Measurements from ENCODE around the gene PALLD. TPM values are rescaled to one million over a fixed set of nuclear protein-coding genes. Genes with fewer than 3 reads are reported as not detected.
A peak's percentile ranks its signal among the peaks of the same experiment; 100 is the strongest.

Gene PALLD
- total RNA-seq, 2 experiments from 2014 or later: 2.4 to 2.8 TPM

DNA sequence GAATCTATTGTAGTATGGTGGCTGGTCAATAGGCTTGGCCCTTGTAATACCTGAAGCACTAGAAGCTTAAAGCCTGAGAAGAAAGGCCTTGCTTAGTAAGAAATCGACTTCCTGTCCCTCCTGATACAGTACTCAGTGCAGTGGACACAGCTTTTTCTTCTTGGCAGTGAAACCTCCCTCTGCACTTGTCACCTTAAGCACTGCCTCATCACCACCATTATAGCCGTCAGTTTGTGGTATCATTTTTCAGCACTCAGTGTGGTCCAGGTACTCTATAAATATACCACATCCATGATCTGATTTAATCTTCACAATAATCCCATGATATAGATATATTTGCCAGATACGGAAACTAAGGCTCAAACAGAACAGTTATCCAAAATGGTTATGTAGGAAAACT lies 75.2 kb downstream of the PALLD start:
- Mint-ChIP-seq H3K27ac (no peak overlapping the region), H3K9me3 (peaks cover 3% of the 10 kb centered on the region), H3K4me1 (no peaks in the 10 kb centered on the region), H3K36me3 (ENCODE audit: low read depth) (no peaks in the 10 kb centered on the region), H3K4me3 (no peak overlapping the region), H3K27me3 (peaks cover 8% of the 10 kb centered on the region)
- POLR2A ChIA-PET: no interaction called here
- CTCF ChIA-PET: no interaction called here
- no peak for DNase-seq

DNA sequence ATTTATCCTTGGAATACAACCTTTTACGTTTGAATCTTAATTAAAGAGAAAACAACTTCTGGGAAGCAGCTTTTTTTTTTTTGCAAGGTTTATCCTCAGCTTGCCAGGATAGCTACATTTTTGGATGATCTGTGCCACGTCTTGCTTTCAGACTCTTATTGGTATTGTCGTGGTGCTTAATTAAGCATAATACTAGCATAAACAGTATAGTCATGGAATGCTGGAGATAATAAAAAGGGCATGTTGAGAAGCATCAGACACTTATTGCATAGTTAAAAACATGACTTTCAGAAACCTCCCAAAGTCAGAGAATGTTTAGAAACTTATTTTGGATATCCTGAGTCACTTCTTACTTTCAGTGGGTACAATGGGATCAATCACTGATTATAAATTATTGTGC lies 77.0 kb downstream of the PALLD start:
- H3K9me3 Mint-ChIP-seq: peaks cover 3% of the 10 kb centered on the region
- CTCF ChIA-PET: no interaction called here

DNA sequence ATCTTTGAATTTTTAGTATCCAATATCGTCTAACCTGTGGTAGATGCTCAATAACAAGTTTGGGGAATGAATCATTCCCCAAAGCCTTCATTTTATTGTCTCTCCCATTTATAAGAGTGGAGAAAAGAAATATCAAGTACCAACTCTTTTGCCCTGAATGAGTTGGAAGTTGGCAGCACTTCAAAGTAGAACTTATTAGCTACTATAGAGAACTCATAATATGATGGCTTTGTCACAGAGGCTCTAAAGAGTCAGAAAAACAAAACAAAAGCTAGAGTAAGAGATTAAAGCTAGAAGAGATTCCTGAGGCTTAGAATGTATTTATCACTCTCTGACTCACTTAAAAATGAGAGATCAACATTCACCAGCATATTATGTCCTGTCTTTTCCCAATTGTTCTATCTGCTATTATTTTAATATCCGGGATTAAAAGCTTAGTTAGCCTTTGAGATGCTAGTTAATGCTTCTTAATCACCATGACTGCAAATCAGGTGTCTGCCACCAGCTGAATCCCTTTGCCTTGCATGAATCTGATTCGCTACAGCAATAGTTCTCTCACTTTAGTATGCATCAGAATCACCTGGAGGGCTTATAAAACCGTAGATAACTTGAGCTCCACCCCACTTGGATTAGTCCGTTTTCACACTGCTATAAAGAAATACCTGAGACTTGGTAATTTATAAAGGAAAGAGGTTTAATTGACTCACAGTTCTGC lies 77.9 kb downstream of the PALLD start:
- Mint-ChIP-seq H3K9me3 (peaks cover 3% of the 10 kb centered on the region), H3K4me3 (no peak overlapping the region), H3K4me1 (no peaks in the 10 kb centered on the region)

More for the DNA sequence above, 77.0 kb downstream of the PALLD start:
- POLR2A ChIA-PET: no interaction called here
- DNase-seq: no peak
- no peak overlapping the region for H3K4me3 Mint-ChIP-seq
- H3K36me3 Mint-ChIP-seq (ENCODE audit: low read depth): no peaks in the 10 kb centered on the region
- peaks cover 8% of the 10 kb centered on the region for H3K27me3 Mint-ChIP-seq
- no peaks in the 10 kb centered on the region for H3K4me1 Mint-ChIP-seq
- H3K27ac Mint-ChIP-seq: no peak overlapping the region

DNA sequence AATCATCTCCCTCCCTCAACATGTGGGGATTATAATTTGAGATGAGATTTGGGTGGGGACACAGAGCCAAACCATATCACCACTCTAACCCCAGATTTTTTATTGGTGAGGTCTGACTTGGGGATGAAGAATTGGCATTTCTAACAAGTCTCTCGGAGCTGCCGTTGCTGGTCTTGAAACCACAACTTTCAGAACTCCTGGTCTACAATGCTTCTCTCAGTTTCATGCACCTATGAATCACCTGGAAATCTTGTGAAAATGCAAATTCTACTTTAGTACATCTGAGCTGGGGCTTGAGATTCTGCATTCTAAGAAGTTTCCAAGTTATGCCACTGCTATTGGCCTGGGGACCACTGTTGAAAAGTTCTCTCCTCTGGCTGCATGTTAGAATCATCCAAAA lies 78.6 kb downstream of the PALLD start:
- ChIA-PET POLR2A (no interaction called here), CTCF (no interaction called here)
- no peak for DNase-seq
- Mint-ChIP-seq H3K9me3 (peaks cover 3% of the 10 kb centered on the region), H3K27me3 (peaks cover 4% of the 10 kb centered on the region), H3K36me3 (ENCODE audit: low read depth) (no peaks in the 10 kb centered on the region), H3K27ac (no peak overlapping the region), H3K4me3 (no peak overlapping the region), H3K4me1 (no peaks in the 10 kb centered on the region)

More for the DNA sequence above, 77.9 kb downstream of the PALLD start:
- ChIA-PET CTCF (no interaction called here), POLR2A (no interaction called here)
- no peaks in the 10 kb centered on the region for H3K36me3 Mint-ChIP-seq (ENCODE audit: low read depth)
- DNase-seq: no peak
- no peak overlapping the region for H3K27ac Mint-ChIP-seq
- H3K27me3 Mint-ChIP-seq: peaks cover 5% of the 10 kb centered on the region

DNA sequence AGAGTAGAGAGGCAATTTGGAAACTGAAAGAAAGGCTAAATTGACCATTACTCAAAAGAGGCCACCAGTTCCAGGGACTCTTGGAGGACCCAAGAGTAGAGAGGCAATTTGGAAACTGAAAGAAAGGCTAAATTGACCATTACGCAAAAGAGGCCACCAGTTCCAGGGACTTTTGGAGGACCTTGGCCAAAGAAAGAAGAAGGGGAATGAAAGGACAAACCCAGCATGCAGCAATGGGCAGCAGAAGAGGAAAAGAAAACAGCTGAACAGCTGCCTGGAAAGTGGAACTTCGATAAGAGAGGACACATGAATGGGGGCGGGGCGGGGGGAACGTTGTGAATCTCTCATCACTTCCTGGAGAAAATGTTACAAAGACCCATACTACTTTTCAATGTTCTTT lies 80.8 kb downstream of the PALLD start:
- Mint-ChIP-seq H3K4me1 (no peaks in the 10 kb centered on the region), H3K9me3 (peaks cover 6% of the 10 kb centered on the region), H3K27me3 (peaks cover 21% of the 10 kb centered on the region), H3K4me3 (no peak overlapping the region), H3K27ac (no peak overlapping the region), H3K36me3 (ENCODE audit: low read depth) (no peaks in the 10 kb centered on the region)
- ChIA-PET CTCF (no interaction called here), POLR2A (no interaction called here)
- no peak for DNase-seq

DNA sequence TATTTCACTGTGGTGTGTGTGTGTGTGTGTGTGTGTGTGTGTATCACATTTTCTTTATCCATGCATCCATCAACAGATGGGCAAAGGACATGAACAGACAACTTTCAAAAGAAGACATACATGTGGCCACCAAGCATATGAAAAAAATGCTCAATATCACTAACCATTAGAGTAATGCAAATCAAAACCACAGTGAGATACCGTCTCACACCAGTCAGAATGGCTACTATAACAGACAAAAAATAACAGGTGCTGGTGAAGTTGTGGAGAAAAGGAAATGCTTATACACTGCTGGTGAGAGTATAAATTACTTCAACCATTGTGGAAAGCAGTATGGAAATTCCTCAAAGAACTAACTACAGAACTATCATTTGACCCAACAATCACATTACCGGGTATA lies 83.4 kb downstream of the PALLD start:
- no peak for DNase-seq
- H3K4me1 Mint-ChIP-seq: no peaks in the 10 kb centered on the region
- peaks cover 29% of the 10 kb centered on the region for H3K27me3 Mint-ChIP-seq
- ChIA-PET CTCF (interaction anchor here (0.9 kb wide), 1 partner anchor 430 kb away, joined by 4 read pairs; the partner anchor contains the start of gene CBR4), POLR2A (no interaction called here)
- no peak overlapping the region for H3K4me3 Mint-ChIP-seq
- H3K27ac Mint-ChIP-seq: no peak overlapping the region
- no peaks in the 10 kb centered on the region for H3K36me3 Mint-ChIP-seq (ENCODE audit: low read depth)
- H3K9me3 Mint-ChIP-seq: peaks cover 3% of the 10 kb centered on the region

DNA sequence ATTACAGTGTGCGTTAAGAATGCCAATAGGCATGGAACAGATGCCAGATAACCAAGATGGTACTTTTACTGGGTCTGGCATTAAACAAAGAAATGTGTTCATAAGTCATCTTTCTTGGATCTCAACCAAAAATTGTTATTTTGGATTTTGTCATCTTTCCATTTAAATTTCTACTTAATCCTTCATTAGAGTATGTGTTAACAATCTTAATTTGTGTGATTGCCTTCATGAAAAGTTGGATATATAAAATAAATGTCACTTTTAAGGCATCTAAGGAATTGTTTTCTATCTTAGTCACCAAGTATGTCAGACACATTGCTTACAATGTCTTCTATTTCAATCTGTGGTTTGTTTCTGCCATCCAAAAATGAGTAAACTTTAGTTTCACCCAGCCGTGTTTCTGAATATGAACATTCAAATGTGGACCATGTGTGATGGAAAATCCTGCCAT lies 87.5 kb downstream of the PALLD start:
- Mint-ChIP-seq H3K27ac (no peak overlapping the region), H3K36me3 (ENCODE audit: low read depth) (no peaks in the 10 kb centered on the region), H3K9me3 (peaks cover 3% of the 10 kb centered on the region), H3K27me3 (peaks cover 36% of the 10 kb centered on the region), H3K4me1 (no peaks in the 10 kb centered on the region), H3K4me3 (no peak overlapping the region)
- DNase-seq: no peak
- CTCF ChIA-PET: interaction anchor here (0.6 kb wide), 1 partner anchor 20 kb away, joined by 3 read pairs; no protein-coding TSS in a partner anchor
- POLR2A ChIA-PET: no interaction called here

DNA sequence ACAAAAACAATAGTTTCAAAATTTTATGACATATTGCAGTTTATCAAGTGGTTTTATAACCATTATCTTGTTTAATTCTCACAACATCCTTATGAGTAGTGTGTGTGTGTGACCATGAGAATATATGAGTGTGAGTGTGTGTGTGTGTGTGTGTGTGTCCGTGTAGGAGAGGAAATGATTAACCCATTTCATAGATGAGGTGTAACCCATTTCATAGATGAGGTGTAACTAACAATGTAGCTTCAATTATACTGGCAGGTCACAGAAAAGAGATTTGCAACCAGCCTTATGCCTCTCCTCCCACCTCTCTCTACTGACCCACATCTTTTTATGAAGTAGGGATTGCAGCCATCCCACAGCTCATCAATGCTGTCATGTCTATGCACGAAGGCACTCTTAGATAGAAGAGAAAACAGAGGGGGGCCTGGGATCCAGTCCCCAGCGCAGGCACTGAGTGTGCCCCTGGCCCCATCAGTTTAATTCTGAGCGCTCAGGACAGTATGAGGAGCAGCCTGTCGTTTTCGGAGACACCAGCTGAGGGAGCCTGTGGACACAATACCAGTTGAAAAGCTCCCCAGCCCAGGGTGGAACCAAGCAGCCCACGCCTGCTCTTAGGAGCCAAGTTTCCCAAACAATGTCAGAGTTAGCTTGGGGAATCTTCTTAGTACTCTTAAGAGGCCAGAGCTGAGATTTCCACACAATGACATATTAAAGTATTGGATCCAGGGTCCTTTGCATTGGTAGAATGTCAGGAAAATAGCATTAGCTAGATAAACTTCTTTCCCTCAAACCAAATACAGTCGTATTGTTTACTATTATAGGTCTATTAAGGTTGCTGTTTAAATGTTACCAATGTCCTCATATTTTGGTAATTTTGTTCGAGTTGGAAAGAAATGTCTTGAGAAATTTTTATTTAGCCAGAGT lies 88.6 kb downstream of the PALLD start:
- DNase-seq: peak; percentile 23
- ChIA-PET CTCF (interaction anchor here (0.6 to 0.8 kb wide), 2 partner anchors 19 to 81 kb away, joined by 3 to 4 read pairs; no protein-coding TSS in a partner anchor), POLR2A (no interaction called here)
- Mint-ChIP-seq H3K27me3 (peaks cover 36% of the 10 kb centered on the region), H3K4me3 (no peak overlapping the region), H3K27ac (no peak overlapping the region), H3K4me1 (no peaks in the 10 kb centered on the region), H3K36me3 (ENCODE audit: low read depth) (no peaks in the 10 kb centered on the region), H3K9me3 (peaks cover 3% of the 10 kb centered on the region)

DNA sequence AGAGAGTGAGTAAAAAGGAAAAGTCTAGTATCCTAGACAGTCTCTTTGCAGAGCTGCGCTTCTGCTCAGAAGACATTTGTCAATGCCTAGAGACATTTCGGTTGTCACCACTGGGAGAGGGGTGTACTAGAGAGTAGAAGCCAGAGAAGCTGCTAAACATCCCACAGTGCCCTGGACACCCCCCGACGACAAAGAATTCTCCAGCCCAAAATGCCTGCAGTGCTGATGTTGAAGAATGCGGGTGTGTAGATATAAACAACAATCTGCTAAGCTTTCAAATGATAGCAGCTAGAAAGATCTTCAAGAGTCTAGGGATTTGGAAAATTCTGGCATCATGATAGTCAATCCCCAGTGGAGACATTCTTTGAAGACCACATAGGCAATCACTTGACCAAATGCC lies 90.1 kb downstream of the PALLD start:
- Mint-ChIP-seq H3K9me3 (no peaks in the 10 kb centered on the region), H3K27ac (no peak overlapping the region), H3K4me3 (no peak overlapping the region), H3K27me3 (peaks cover 24% of the 10 kb centered on the region), H3K36me3 (ENCODE audit: low read depth) (no peaks in the 10 kb centered on the region), H3K4me1 (no peaks in the 10 kb centered on the region)
- ChIA-PET CTCF (no interaction called here), POLR2A (no interaction called here)
- DNase-seq: no peak

DNA sequence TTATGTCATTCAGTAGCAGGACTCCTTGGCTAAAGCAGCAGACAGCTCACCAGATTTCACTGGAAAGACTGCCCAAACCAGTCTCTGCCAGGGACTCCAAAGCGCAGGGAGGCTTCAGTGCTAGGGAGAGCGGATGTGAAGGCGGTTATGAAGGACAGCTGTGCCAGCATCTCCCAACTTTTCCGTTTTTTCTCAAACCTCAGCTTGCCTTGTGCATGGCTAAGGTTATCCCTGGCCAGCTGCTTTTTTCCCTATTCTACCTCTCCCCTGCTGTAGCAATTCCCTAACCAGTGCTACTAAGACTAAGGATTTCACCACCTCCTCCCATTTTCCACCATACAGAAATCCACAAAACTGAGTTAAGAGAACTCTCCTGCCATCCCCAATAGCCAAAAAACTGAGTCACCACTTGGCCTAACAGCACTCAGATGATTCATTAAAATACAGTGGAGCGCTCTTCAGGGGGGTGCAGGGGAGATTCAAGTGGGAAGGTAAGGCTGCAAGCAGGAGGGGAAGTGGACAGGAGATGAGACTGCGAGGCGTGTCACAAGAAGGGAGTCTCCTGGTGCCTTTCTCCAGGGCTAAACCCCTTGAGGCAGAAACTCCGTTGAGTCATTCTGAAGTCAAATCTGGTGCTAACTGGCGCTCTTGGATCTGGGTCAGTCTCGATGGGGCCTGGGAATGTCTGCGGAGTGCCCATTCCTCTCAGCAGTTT lies 90.7 kb downstream of the PALLD start:
- no peak overlapping the region for H3K4me3 Mint-ChIP-seq
- no peaks in the 10 kb centered on the region for H3K9me3 Mint-ChIP-seq
- ChIA-PET POLR2A (no interaction called here), CTCF (no interaction called here)
- H3K27me3 Mint-ChIP-seq: peaks cover 19% of the 10 kb centered on the region
- no peak overlapping the region for H3K27ac Mint-ChIP-seq
- no peaks in the 10 kb centered on the region for H3K36me3 Mint-ChIP-seq (ENCODE audit: low read depth)
- no peaks in the 10 kb centered on the region for H3K4me1 Mint-ChIP-seq
- no peak for DNase-seq

DNA sequence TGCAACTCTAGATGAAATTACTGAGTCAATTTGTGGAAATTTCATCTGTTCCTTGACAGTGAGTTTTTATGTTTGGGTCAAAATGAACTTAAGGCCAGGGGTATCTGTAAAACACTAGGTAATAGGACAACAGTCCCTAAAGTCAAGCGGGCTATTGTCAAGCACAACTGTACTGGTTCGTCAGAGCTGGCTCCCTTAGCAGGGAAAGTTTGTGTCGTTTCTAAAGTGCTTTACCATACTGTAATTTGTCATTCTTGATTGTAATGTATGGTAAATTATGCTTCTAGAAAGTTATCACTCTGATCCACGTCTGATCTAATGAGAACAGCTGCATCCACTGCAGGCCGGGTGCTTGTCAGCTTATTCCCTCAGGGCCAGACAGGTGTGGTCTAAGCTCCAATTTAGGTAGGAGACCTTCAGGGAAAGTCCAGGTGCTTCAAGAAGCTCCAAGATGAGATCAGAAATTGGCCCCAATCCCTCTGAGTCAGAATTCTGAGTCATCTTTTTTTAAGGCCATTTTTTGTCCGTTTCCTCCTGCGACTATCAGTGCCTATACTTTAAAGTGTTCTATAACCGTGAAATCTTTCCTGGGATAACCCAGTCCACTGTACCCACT lies 92.2 kb downstream of the PALLD start:
- CTCF ChIA-PET: no interaction called here
- H3K4me3 Mint-ChIP-seq: no peak overlapping the region
- POLR2A ChIA-PET: no interaction called here
- H3K9me3 Mint-ChIP-seq: no peaks in the 10 kb centered on the region
- H3K27me3 Mint-ChIP-seq: peaks cover 16% of the 10 kb centered on the region
- H3K27ac Mint-ChIP-seq: no peak overlapping the region
- DNase-seq: no peak
- H3K36me3 Mint-ChIP-seq (ENCODE audit: low read depth): no peaks in the 10 kb centered on the region
- H3K4me1 Mint-ChIP-seq: no peaks in the 10 kb centered on the region

DNA sequence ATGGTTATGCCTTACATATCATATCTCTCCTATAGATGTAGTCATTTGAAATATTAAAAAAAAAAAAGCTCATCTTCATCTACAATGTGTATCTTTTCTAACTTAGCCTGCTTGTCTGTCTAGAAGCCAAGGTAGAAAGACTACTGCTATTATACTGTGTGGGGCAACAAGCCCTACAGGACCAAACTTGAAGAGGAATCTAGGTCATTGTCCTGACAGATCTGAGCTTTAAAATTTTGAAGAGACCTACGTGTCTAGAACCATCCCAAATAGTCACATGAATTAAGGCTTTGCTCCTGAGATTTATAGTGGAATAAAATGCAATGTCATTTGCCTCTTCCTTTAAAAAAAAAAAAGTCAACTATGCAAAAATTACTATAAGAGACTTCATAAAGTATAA lies 95.8 kb downstream of the PALLD start:
- Mint-ChIP-seq H3K27ac (no peak overlapping the region), H3K27me3 (peaks cover 5% of the 10 kb centered on the region), H3K4me1 (no peaks in the 10 kb centered on the region), H3K36me3 (ENCODE audit: low read depth) (no peaks in the 10 kb centered on the region), H3K4me3 (no peak overlapping the region), H3K9me3 (no peaks in the 10 kb centered on the region)
- no peak for DNase-seq
- ChIA-PET POLR2A (no interaction called here), CTCF (interaction anchor here (0.7 kb wide), 1 partner anchor 24 kb away, joined by 5 read pairs; no protein-coding TSS in a partner anchor)

DNA sequence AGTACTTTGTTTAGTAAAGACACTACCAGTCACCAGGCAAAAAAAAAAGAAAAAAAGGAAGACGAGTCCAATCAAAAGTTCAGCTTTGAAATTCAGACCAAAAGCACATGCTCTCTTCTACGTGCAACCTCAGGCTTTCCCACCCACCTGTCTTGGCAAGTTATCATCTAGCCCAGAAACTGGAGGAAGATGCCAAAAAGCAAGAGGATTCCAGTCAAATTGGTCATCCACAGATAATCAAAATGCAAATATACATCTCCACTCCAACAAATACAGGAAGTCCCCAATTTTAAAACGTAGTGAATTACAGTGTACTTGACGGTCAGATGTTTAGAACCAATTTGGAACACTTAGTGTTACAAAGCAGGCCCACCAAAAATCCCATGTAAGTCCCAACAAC lies 96.5 kb downstream of the PALLD start:
- Mint-ChIP-seq H3K9me3 (no peaks in the 10 kb centered on the region), H3K36me3 (ENCODE audit: low read depth) (no peaks in the 10 kb centered on the region), H3K4me1 (no peaks in the 10 kb centered on the region), H3K27me3 (peaks cover 4% of the 10 kb centered on the region), H3K27ac (no peak overlapping the region), H3K4me3 (no peak overlapping the region)
- ChIA-PET POLR2A (no interaction called here), CTCF (no interaction called here)
- no peak for DNase-seq

Data from activated CD4-positive, alpha-beta T cell treated with anti-CD3 and anti-CD28 coated beads, Interleukin-2, amount 10 ng/mL, durations not matched to agents 7 days and 5 days (primary cell).